MM.1S (cell line): ENCODE data around the gene WDFY4.

Source experiments
- EZH2phosphoT487 ChIP-seq: fragments of 300-600 bp; sonication (generic); IDR thresholded peaks from 2 replicates; pipeline ENCODE4 v1.6.1; 2018; ENCODE audit warnings: antibody characterized with exemption, low read length
- TF ChIP-seq, protein P1 (sequence below): fragments of 300-600 bp; sonication (generic); IDR thresholded peaks from 2 replicates; pipeline ENCODE4 v1.5.1; 2016; ENCODE audit warnings: antibody characterized with exemption, low read length, mixed read lengths

DNA sequence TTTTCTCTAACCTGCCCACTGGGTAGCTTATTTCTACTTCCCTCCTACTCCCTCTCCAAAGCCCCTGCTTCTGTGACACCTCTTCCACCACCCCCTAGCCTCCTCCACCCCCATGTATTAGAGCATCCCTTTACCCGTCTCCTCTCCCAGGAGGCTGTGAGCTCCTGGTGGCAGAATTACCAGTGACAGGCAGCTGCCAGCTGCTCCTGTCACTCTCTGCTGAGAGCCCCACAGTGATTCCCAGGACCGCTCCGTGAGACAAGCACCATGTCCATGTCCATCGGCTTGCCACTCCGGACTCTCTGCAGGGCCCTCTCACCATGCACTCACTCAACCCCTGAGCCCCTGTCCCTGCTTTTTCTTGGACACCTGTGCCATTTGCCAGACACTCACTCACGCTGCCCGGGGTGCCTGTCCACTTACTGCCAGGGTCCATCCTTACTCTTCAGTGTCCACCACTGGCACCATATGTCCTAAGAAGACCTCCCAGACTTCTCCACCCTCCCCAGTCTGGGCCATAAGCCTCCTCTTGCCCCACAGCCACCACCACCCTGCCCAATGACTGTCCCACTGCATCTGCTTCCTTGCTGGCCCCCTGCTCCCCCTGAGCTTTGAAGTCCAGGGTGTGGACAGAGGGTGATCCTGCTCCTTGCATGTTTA, 9.8 kb downstream of the WDFY4 start:
- TF ChIP-seq, protein P1, sequence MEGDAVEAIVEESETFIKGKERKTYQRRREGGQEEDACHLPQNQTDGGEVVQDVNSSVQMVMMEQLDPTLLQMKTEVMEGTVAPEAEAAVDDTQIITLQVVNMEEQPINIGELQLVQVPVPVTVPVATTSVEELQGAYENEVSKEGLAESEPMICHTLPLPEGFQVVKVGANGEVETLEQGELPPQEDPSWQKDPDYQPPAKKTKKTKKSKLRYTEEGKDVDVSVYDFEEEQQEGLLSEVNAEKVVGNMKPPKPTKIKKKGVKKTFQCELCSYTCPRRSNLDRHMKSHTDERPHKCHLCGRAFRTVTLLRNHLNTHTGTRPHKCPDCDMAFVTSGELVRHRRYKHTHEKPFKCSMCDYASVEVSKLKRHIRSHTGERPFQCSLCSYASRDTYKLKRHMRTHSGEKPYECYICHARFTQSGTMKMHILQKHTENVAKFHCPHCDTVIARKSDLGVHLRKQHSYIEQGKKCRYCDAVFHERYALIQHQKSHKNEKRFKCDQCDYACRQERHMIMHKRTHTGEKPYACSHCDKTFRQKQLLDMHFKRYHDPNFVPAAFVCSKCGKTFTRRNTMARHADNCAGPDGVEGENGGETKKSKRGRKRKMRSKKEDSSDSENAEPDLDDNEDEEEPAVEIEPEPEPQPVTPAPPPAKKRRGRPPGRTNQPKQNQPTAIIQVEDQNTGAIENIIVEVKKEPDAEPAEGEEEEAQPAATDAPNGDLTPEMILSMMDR: no peak
- no peak for TF ChIP-seq EZH2phosphoT487
